IPS DF 6.9 (cell line): Measurements from ENCODE around the gene DNAJC6.
"Not testable (repeated sequence)": the region's sequence is repeated elsewhere in the genome, so short reads cannot be mapped to it uniquely, and the experiment has no call there.

Experiments
- DNase-seq: peaks from one replicate; pipeline ENCODE4 v3.0.0-alpha.2; 2013; ENCODE audit warnings: low read depth, low spot score
- H3K27ac ChIP-seq: one replicate; pipeline ENCODE4 v1.5.1; 2013; ENCODE audit warnings: low read length, control low read depth
- H3K27me3 ChIP-seq: 2 replicates; pipeline ENCODE4 v1.6.1; 2013; ENCODE audit warnings: mild to moderate bottlenecking, low read length; ENCODE audit not compliant: control insufficient read depth, insufficient read depth
- H3K36me3 ChIP-seq: 2 replicates; pipeline ENCODE4 v1.6.1; 2013; ENCODE audit warnings: low read length; ENCODE audit not compliant: control insufficient read depth, insufficient read depth
- H3K4me1 ChIP-seq: 2 replicates; pipeline ENCODE4 v1.6.1; 2013; ENCODE audit warnings: low read length; ENCODE audit not compliant: control insufficient read depth, insufficient read depth
- H3K4me3 ChIP-seq: 2 replicates; pipeline ENCODE4 v1.5.1; 2013; ENCODE audit warnings: mild to moderate bottlenecking, low read length
- H3K9me3 ChIP-seq: 2 replicates; pipeline ENCODE4 v1.6.1; 2013; ENCODE audit warnings: low read length, inconsistent platforms; ENCODE audit not compliant: control insufficient read depth, insufficient read depth
- WGBS: extraction: QIAGEN DNeasy Blood & Tissue Kit; methylation state at CpG from one replicate; pipeline ENCODE4 v1.1.7; 2013; ENCODE audit warnings: mixed read lengths, missing lambda C conversion rate; ENCODE audit not compliant: insufficient read length, insufficient coverage; 5-methylcytosine and 5-hydroxymethylcytosine counted together

DNAJC6 gene

GRCh38 chr1:65269612-65270011 lies 39.7 kb upstream of the DNAJC6 start:
- Histone ChIP-seq H3K27ac (no peak overlapping the region), H3K36me3 (no peaks in the 10 kb centered on the region), H3K4me1 (no peaks in the 10 kb centered on the region), H3K27me3 (no peaks in the 10 kb centered on the region), H3K9me3 (no peaks in the 10 kb centered on the region), H3K4me3 (no peak overlapping the region)
- WGBS: no CpG with 5 or more reads among the region's 2 CpGs
- DNase-seq: no peak

- Histone ChIP-seq H3K27me3 (no peaks in the 10 kb centered on the region), H3K4me3 (no peak overlapping the region), H3K4me1 (peaks cover 2% of the 10 kb centered on the region), H3K9me3 (no peaks in the 10 kb centered on the region), H3K36me3 (no peaks in the 10 kb centered on the region), H3K27ac (no peak overlapping the region)
- DNase-seq: no peak
- WGBS: no CpG with 5 or more reads among the region's 1 CpG
Measured at GRCh38 chr1:65276197-65276939, 33.0 kb upstream of the DNAJC6 start.

- Histone ChIP-seq H3K9me3 (no peaks in the 10 kb centered on the region), H3K4me3 (no peak overlapping the region), H3K4me1 (peaks cover 2% of the 10 kb centered on the region), H3K36me3 (no peaks in the 10 kb centered on the region), H3K27me3 (no peaks in the 10 kb centered on the region), H3K27ac (no peak overlapping the region)
- WGBS: no CpG with 5 or more reads among the region's 10 CpGs
- no peak for DNase-seq
Measured at GRCh38 chr1:65277605-65278347, 31.6 kb upstream of the DNAJC6 start.

- Histone ChIP-seq H3K4me1 (peaks cover 2% of the 10 kb centered on the region), H3K27ac (no peak overlapping the region), H3K36me3 (no peaks in the 10 kb centered on the region), H3K9me3 (no peaks in the 10 kb centered on the region), H3K4me3 (no peak overlapping the region; the same call in 1 of the 2 replicates), H3K27me3 (no peaks in the 10 kb centered on the region)
- WGBS: no CpG with 5 or more reads among the region's 5 CpGs
- DNase-seq: no peak
Measured at GRCh38 chr1:65278376-65279069, 30.8 kb upstream of the DNAJC6 start.

- peaks cover 2% of the 10 kb centered on the region for H3K4me1 ChIP-seq
- no peak overlapping the region; the same call in 1 of the 2 replicates for H3K4me3 ChIP-seq
- no peak overlapping the region for H3K27ac ChIP-seq
- no peaks in the 10 kb centered on the region for H3K9me3 ChIP-seq
- no peaks in the 10 kb centered on the region for H3K27me3 ChIP-seq
- no peaks in the 10 kb centered on the region for H3K36me3 ChIP-seq
- DNase-seq: no peak
- no CpG with 5 or more reads among the region's 5 CpGs for WGBS
Measured at GRCh38 chr1:65279070-65279779, 30.1 kb upstream of the DNAJC6 start.

GRCh38 chr1:65281846-65282245 lies 27.5 kb upstream of the DNAJC6 start:
- Histone ChIP-seq H3K36me3 (no peaks in the 10 kb centered on the region), H3K4me1 (peaks cover 2% of the 10 kb centered on the region), H3K9me3 (no peaks in the 10 kb centered on the region), H3K27me3 (no peaks in the 10 kb centered on the region), H3K27ac (no peak overlapping the region), H3K4me3 (no peak overlapping the region)
- WGBS: no CpG with 5 or more reads among the region's 6 CpGs
- no peak for DNase-seq

- WGBS: no CpG with 5 or more reads among the region's 3 CpGs
- DNase-seq: no peak
- Histone ChIP-seq H3K4me3 (no peak overlapping the region), H3K9me3 (no peaks in the 10 kb centered on the region), H3K27me3 (no peaks in the 10 kb centered on the region), H3K27ac (no peak overlapping the region), H3K4me1 (no peaks in the 10 kb centered on the region; the same call in 1 of the 2 replicates), H3K36me3 (no peaks in the 10 kb centered on the region)
Measured at GRCh38 chr1:65284229-65284628, 25.1 kb upstream of the DNAJC6 start.

GRCh38 chr1:65289449-65289848 lies 19.9 kb upstream of the DNAJC6 start:
- Histone ChIP-seq H3K27me3 (no peaks in the 10 kb centered on the region), H3K9me3 (no peaks in the 10 kb centered on the region), H3K27ac (no peak overlapping the region), H3K36me3 (no peaks in the 10 kb centered on the region), H3K4me1 (no peaks in the 10 kb centered on the region), H3K4me3 (no peak overlapping the region)
- no peak for DNase-seq

GRCh38 chr1:65291818-65292217 lies 17.5 kb upstream of the DNAJC6 start:
- 100% methylated on average over 2 of the region's 9 CpGs for WGBS
- H3K27me3 ChIP-seq, H3K9me3 ChIP-seq, H3K4me1 ChIP-seq, H3K4me3 ChIP-seq, H3K36me3 ChIP-seq, DNase-seq, H3K27ac ChIP-seq: not testable (repeated sequence)

GRCh38 chr1:65292861-65293593 lies 16.3 kb upstream of the DNAJC6 start:
- no peak for DNase-seq
- Histone ChIP-seq H3K27ac (no peak overlapping the region), H3K27me3 (no peaks in the 10 kb centered on the region), H3K9me3 (no peaks in the 10 kb centered on the region), H3K36me3 (no peaks in the 10 kb centered on the region), H3K4me1 (no peaks in the 10 kb centered on the region), H3K4me3 (no peak overlapping the region)
- WGBS: no CpG with 5 or more reads among the region's 2 CpGs
